ENCODE results near the gene LPP. TPM values are rescaled to one million over a fixed set of nuclear protein-coding genes. Genes with fewer than 3 reads are reported as not detected.

Gene LPP
- total and polyA plus RNA-seq, 2 donors from 2014 or later: 6.7 to 233 TPM

DNA sequence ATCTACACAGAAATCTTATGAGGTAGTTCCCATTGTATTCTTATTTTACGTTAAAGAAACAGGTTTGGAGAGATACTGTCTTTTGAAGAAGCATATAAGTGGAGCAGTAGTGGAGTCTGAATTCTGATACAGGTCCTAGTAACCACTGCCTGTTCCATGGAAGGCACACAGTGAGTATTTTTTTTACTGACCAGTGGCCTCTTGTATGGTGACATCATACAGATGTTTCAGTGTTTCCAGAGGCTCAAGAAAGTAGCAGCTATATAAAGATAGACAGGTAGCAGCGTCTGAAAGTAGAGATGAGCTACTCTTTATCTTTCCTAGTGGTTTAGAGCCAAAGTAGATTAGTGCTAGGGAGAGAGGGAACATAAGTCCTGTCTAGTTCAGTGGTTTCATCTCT lies 173.5 kb downstream of the LPP start:
- no peak overlapping the region for H3K27ac ChIP-seq (ENCODE audit: low read depth in 2 of 2, low read length in 2 of 2)
- no peak for FAIRE-seq
- no peaks in the 10 kb centered on the region for H3K36me3 ChIP-seq (ENCODE audit: control insufficient read depth in 2 of 3, insufficient read depth in 3 of 3, low read length in 3 of 3)
- no peak overlapping the region for H3K4me3 ChIP-seq (ENCODE audit: low read length in 3 of 3)
- H3K27me3 ChIP-seq (ENCODE audit: control insufficient read depth, insufficient read depth, low read length): no peaks in the 10 kb centered on the region
- H3K9me3 ChIP-seq (ENCODE audit: control insufficient read depth in 2 of 3, insufficient read depth in 1 of 3, low read length in 3 of 3): no peaks in the 10 kb centered on the region
- no peaks in the 10 kb centered on the region for H3K4me1 ChIP-seq (ENCODE audit: control insufficient read depth in 2 of 3, insufficient read depth in 2 of 3, low read depth in 1 of 3, low read length in 3 of 3)
- no peak overlapping the region for H3K9ac ChIP-seq (ENCODE audit: low read length in 3 of 3)
- DNase-seq: no peak
- intact Hi-C loops (cut with DNase I): no loop called here
- TF ChIP-seq, protein P1, sequence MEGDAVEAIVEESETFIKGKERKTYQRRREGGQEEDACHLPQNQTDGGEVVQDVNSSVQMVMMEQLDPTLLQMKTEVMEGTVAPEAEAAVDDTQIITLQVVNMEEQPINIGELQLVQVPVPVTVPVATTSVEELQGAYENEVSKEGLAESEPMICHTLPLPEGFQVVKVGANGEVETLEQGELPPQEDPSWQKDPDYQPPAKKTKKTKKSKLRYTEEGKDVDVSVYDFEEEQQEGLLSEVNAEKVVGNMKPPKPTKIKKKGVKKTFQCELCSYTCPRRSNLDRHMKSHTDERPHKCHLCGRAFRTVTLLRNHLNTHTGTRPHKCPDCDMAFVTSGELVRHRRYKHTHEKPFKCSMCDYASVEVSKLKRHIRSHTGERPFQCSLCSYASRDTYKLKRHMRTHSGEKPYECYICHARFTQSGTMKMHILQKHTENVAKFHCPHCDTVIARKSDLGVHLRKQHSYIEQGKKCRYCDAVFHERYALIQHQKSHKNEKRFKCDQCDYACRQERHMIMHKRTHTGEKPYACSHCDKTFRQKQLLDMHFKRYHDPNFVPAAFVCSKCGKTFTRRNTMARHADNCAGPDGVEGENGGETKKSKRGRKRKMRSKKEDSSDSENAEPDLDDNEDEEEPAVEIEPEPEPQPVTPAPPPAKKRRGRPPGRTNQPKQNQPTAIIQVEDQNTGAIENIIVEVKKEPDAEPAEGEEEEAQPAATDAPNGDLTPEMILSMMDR (IDR thresholded peaks at IDR 0.05; ENCODE audit: borderline replicate concordance, extremely low read depth, insufficient read depth): no peak

DNA sequence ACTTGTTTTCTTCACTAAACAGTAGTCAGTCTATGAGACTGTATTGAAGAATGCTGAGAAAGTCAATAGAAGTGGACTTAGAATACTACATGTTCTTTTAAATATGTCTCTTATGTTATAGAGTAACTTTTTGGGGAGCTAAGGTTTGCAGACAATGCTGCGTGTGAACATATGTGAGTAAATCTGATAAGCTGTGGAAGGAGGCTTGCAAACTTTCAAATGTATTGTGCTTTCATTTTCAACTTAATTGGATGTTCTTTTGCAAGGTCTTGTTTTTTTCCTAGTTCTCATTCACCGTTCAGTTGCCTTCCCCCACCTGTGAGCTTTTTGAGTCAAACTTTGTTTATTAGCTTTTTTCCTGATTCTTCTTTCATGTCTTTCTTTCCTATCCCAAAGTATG lies 176.2 kb downstream of the LPP start:
- Histone ChIP-seq H3K4me1 (ENCODE audit: control insufficient read depth in 2 of 3, insufficient read depth in 2 of 3, low read depth in 1 of 3, low read length in 3 of 3) (no peaks in the 10 kb centered on the region), H3K9ac (ENCODE audit: low read length in 3 of 3) (no peak overlapping the region), H3K36me3 (ENCODE audit: control insufficient read depth in 2 of 3, insufficient read depth in 3 of 3, low read length in 3 of 3) (no peaks in the 10 kb centered on the region), H3K9me3 (ENCODE audit: control insufficient read depth in 2 of 3, insufficient read depth in 1 of 3, low read length in 3 of 3) (no peaks in the 10 kb centered on the region), H3K4me3 (ENCODE audit: low read length in 3 of 3) (no peak overlapping the region), H3K27me3 (ENCODE audit: control insufficient read depth, insufficient read depth, low read length) (no peaks in the 10 kb centered on the region), H3K27ac (ENCODE audit: low read depth in 2 of 2, low read length in 2 of 2) (no peak overlapping the region)
- no peak for FAIRE-seq
- no peak for DNase-seq
- TF ChIP-seq, protein P1 (IDR thresholded peaks at IDR 0.05; ENCODE audit: borderline replicate concordance, extremely low read depth, insufficient read depth): no peak
- intact Hi-C loops (cut with DNase I): no loop called here

DNA sequence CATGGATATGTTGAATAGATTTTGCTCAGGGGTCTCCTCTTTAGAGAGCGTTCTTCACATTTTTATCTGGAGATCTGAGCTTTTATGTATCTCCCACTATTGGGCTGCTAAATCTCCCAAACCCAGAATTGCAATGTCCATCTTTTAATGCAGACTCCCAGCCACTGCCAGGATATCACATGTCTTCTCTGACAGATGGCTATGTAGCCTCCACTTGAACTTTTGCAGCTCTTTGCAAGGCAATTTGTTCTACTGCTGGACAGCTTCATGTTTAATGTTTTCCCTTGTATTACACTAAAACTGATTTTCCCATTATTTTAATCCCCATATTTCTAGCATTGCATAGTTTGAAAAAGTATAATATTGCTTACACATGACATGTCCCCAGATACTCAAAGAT lies 177.2 kb downstream of the LPP start:
- Histone ChIP-seq H3K9ac (ENCODE audit: low read length in 3 of 3) (no peak overlapping the region), H3K9me3 (ENCODE audit: control insufficient read depth in 2 of 3, insufficient read depth in 1 of 3, low read length in 3 of 3) (no peaks in the 10 kb centered on the region), H3K4me1 (ENCODE audit: control insufficient read depth in 2 of 3, insufficient read depth in 2 of 3, low read depth in 1 of 3, low read length in 3 of 3) (no peaks in the 10 kb centered on the region), H3K27ac (ENCODE audit: low read depth in 2 of 2, low read length in 2 of 2) (no peak overlapping the region), H3K36me3 (ENCODE audit: control insufficient read depth in 2 of 3, insufficient read depth in 3 of 3, low read length in 3 of 3) (no peaks in the 10 kb centered on the region), H3K4me3 (ENCODE audit: low read length in 3 of 3) (no peak overlapping the region), H3K27me3 (ENCODE audit: control insufficient read depth, insufficient read depth, low read length) (no peaks in the 10 kb centered on the region)
- intact Hi-C loops (cut with DNase I): no loop called here
- peak in 3 of 5 donors; percentile 14 to 57 (median 47) for DNase-seq
- TF ChIP-seq, protein P1 (IDR thresholded peaks at IDR 0.05; ENCODE audit: borderline replicate concordance, extremely low read depth, insufficient read depth): no peak
- FAIRE-seq: no peak

- Histone ChIP-seq H3K9ac (ENCODE audit: low read length in 3 of 3) (no peak overlapping the region), H3K4me3 (ENCODE audit: low read length in 3 of 3) (no peak overlapping the region), H3K27ac (ENCODE audit: low read depth in 2 of 2, low read length in 2 of 2) (no peak overlapping the region), H3K27me3 (ENCODE audit: control insufficient read depth, insufficient read depth, low read length) (no peaks in the 10 kb centered on the region), H3K36me3 (ENCODE audit: control insufficient read depth in 2 of 3, insufficient read depth in 3 of 3, low read length in 3 of 3) (no peaks in the 10 kb centered on the region), H3K4me1 (ENCODE audit: control insufficient read depth in 2 of 3, insufficient read depth in 2 of 3, low read depth in 1 of 3, low read length in 3 of 3) (no peaks in the 10 kb centered on the region), H3K9me3 (ENCODE audit: control insufficient read depth in 2 of 3, insufficient read depth in 1 of 3, low read length in 3 of 3) (no peaks in the 10 kb centered on the region)
- DNase-seq (no peak), FAIRE-seq (no peak)
- intact Hi-C loops (cut with DNase I): no loop called here
- TF ChIP-seq, protein P1 (IDR thresholded peaks at IDR 0.05; ENCODE audit: borderline replicate concordance, extremely low read depth, insufficient read depth): no peak
These were observed 178.1 kb downstream of the LPP start for GRCh38 chr3:188332085-188332484.

Measured in kidney (tissue), 14 donors.